Fibroblast of villous mesenchyme (primary cell): ENCODE results near the gene QARS1. TPM values are rescaled to one million over a fixed set of nuclear protein-coding genes. Genes with fewer than 3 reads are reported as not detected.

ENCODE experiments used
- DNase-seq: peaks from one replicate; pipeline ENCODE4 v3.0.0-alpha.2; 2010; ENCODE audit warnings: low read depth
- H3K4me3 ChIP-seq: 2 replicates; pipeline ENCODE4 v1.5.1; 2011; ENCODE audit warnings: low read depth, mild to moderate bottlenecking, low read length
- CTCF ChIP-seq: IDR thresholded peaks from 2 replicates; pipeline ENCODE4 v1.5.1; 2012; ENCODE audit warnings: low read depth, mild to moderate bottlenecking, low read length; ENCODE audit not compliant: insufficient read depth
- small RNA-seq: library from RNA; depleted of rRNA; stranded (forward); fragments of <200 nt; gene quantifications from one replicate; pipeline ENCODE3, GENCODE V24; 2012
- total RNA-seq: library from RNA; depleted of rRNA; stranded (reverse); fragments of >200 nt; gene quantifications from 2 replicates; pipeline ENCODE4 v1.2.3, GENCODE V29; 2012

The QARS1 gene
- total RNA-seq, 1 donor, result 215 TPM

GRCh38 chr3:49076116-49076515, 28.4 kb downstream of the QARS1 start:
- no peak for TF ChIP-seq CTCF
- no peak overlapping the region for H3K4me3 ChIP-seq
- DNase-seq, result no peak

- no peak for TF ChIP-seq CTCF
- DNase-seq, result peak; percentile 8
- no peak overlapping the region for H3K4me3 ChIP-seq
Measured at GRCh38 chr3:49058011-49058410, 46.5 kb downstream of the QARS1 start.

- no peak for TF ChIP-seq CTCF
- no peak overlapping the region for H3K4me3 ChIP-seq
- no peak for DNase-seq
Measured at GRCh38 chr3:49057268-49057667, 47.3 kb downstream of the QARS1 start.

- no peak for TF ChIP-seq CTCF
- DNase-seq, result peak; percentile 13
- H3K4me3 ChIP-seq, result no peak overlapping the region
Measured at GRCh38 chr3:49054344-49054862, 50.2 kb downstream of the QARS1 start.

- DNase-seq, result no peak
- TF ChIP-seq CTCF, result no peak
- no peak overlapping the region for H3K4me3 ChIP-seq
Measured at GRCh38 chr3:49053543-49053942, 51.0 kb downstream of the QARS1 start.

Small RNA genes within 50 kb of the gene (small RNA-seq; reads per million reads assigned to genes)
- not detected for gene RN7SL182P

Other genes with a start within 250 kb of the QARS1 start
- 14.5 and 20.7 TPM in 2 replicates for gene SLC25A20, start 205.9 kb downstream of the QARS1 start, total RNA-seq
- gene ARIH2, start 185.9 kb downstream of the QARS1 start, total RNA-seq, result 69.6 and 87.2 TPM in 2 replicates
- gene P4HTM, start 114.5 kb downstream of the QARS1 start, total RNA-seq, result 23.8 and 26.8 TPM in 2 replicates
- 75.6 and 77.3 TPM in 2 replicates for gene WDR6, start 97.4 kb downstream of the QARS1 start, total RNA-seq
- gene DALRD3, start 86.2 kb downstream of the QARS1 start, total RNA-seq, result 40.6 and 43.2 TPM in 2 replicates
- 39.3 and 48.3 TPM in 2 replicates for gene NDUFAF3, start 82.6 kb downstream of the QARS1 start, total RNA-seq
- gene IMPDH2, start 75.4 kb downstream of the QARS1 start, total RNA-seq, result 225 and 260 TPM in 2 replicates
- 181 and 188 TPM in 2 replicates for gene QRICH1, start 10.7 kb downstream of the QARS1 start, total RNA-seq
- gene USP19, start 16.1 kb upstream of the QARS1 start, total RNA-seq, result 30.3 and 36.3 TPM in 2 replicates
- 369 and 378 TPM in 2 replicates for gene LAMB2, start 28.3 kb upstream of the QARS1 start, total RNA-seq
- gene CCDC71, start 61.6 kb upstream of the QARS1 start, total RNA-seq, result 22.9 and 24.2 TPM in 2 replicates
- 19.4 and 22.9 TPM in 2 replicates for gene KLHDC8B, start 66.8 kb upstream of the QARS1 start, total RNA-seq
- gene C3orf62, start 172.5 kb upstream of the QARS1 start, total RNA-seq, result 1.3 and 2.3 TPM in 2 replicates
- 21.6 and 23.3 TPM in 2 replicates for gene USP4, start 235.3 kb upstream of the QARS1 start, total RNA-seq